GM21576 (cell line): ENCODE results near the gene AKAP10.
"Not testable (repeated sequence)": the region's sequence is repeated elsewhere in the genome, so short reads cannot be mapped to it uniquely, and the experiment has no call there.

ENCODE experiments used
- ATAC-seq: cut with Tn5 transposase; IDR thresholded peaks from one replicate; pipeline ENCODE4 v1.9.1; 2021; ENCODE audit warnings: mild to moderate bottlenecking, moderate library complexity; ENCODE audit not compliant: unreplicated experiment

Gene AKAP10

GRCh38 chr17:19979917-19980770 lies 2.5 kb upstream of the AKAP10 start:
- no peak for ATAC-seq

DNA sequence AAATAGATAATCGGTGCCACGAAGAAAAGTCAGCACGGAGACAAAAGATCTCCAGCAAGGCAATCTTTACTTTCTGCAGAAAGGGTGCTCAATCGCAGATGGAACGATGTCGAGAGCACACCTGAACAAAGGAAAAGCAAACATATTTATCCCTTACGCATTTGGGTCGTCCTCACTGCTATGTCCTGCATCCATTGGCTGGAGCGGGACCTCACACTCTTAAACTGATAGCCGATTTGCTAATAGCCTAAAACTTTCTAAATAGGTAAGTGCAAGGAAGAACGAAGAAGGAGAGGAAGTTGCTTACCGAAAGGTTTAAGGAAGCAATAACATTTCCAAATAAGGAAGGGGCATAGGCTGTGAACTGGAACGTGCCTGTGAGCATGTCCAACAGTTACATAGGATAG lies 1.2 kb upstream of the AKAP10 start:
- ATAC-seq = no peak

DNA sequence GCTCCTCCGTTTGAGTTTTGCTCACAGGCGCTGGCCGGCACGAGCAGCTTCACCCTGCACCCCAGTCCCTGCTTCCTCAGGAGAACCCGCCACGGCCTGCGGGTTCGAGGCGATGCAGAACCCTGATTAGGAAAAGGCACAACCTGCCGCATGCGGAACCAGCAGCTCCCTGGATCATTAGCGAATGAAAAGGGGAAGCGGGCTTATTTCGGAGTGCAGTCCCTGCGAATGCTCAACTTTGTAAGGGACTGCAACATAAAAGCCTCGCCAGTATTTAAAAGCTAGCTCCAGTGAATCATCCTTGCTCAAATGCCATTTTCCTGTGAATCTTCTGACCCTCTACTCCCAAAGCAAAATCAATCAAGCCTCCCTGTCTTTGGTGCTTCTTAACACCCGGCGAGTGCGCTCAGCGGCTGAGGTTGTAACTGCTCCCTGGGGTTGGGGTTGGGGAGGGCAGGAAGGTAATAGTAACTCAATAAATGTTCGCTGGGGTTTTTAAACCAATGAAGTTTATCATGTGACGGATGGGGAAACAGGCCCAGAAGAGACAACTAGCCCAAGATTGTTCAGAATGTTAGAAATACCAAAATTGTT lies 678 bp upstream of the AKAP10 start:
- ATAC-seq = no peak

GRCh38 chr17:19975601-19976000 lies 2.0 kb downstream of the AKAP10 start:
- no peak for ATAC-seq

DNA sequence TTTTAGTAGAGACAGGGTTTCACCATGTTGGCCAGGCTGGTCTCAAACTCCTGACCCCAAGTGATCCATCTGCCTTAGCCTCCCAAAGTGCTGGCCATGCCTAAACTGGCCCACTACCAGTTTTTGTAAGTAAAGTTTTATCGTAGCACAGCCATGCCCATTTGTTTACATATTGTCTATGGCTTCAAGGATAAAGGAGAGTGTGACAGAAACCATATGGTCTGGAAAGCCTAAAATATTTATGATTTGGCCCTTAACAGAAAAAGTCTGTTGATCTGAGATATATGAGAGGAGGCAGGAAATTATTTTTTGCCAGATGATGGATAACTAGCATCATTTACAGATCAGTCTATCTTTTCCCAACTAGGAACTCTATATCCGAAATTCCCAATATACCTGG lies 4.5 kb downstream of the AKAP10 start:
- ATAC-seq = no peak

DNA sequence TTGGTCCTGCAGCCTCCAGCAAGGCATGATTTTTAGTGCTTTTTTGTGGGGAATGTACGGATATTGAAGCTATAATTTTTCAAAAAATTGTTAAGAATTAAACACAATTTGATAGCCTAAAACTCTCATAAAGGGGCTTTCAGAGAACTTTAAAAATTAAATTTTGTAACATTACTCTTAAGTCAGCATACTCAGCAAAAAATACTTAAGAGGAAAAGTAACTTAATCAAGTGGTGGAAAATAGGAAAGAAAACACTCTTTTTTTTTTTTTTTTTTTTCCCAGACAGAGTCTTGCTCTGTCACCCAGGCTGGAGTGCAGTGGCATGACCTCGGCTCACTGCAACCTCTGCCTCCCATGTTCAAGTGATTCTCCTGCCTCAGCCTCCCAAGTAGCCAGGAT lies 14.7 kb downstream of the AKAP10 start:
- not testable (repeated sequence) for ATAC-seq

DNA sequence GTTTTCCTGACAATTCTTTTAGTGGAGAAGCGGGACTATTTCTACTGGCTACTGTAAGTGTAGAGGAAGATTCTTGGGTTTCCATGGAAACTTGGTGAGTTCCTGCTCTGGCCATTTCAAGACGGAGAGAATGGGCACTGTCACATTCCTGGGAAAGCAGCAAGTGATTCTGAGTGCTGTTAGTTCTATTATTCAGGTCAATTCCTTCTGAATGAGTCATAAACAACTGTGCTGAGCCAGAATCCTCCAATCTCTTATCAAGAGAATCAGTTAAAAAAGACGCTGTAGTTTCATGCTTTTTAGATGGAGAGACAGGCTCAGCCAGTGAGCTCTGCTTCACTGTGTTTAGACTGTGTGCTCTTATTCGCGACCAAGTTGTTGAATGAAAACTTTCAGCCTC lies 19.6 kb downstream of the AKAP10 start:
- no peak for ATAC-seq

DNA sequence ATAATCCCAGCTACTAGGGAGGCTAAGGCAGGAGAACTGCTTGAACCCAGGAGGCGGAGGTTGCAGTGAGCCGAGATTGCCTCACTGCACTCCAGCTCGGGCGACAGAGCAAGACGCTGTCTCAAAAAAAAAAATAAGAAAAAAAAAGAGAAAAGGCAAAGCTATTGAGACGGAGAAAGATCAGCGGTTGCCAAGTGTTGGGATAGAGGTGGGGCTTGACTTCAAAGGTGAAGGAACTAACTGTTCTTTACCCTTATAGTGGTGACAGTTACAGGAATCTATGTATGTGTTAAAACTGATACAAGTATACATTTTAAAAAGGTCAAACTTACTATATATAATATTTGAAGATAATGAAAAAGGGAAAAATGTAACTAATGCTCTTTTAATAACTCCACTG lies 22.5 kb downstream of the AKAP10 start:
- no peak for ATAC-seq

- ATAC-seq = not testable (repeated sequence)
These were observed 26.2 kb downstream of the AKAP10 start for GRCh38 chr17:19951411-19951810.

- not testable (repeated sequence) for ATAC-seq
These were observed 26.9 kb downstream of the AKAP10 start for GRCh38 chr17:19950624-19951195.

DNA sequence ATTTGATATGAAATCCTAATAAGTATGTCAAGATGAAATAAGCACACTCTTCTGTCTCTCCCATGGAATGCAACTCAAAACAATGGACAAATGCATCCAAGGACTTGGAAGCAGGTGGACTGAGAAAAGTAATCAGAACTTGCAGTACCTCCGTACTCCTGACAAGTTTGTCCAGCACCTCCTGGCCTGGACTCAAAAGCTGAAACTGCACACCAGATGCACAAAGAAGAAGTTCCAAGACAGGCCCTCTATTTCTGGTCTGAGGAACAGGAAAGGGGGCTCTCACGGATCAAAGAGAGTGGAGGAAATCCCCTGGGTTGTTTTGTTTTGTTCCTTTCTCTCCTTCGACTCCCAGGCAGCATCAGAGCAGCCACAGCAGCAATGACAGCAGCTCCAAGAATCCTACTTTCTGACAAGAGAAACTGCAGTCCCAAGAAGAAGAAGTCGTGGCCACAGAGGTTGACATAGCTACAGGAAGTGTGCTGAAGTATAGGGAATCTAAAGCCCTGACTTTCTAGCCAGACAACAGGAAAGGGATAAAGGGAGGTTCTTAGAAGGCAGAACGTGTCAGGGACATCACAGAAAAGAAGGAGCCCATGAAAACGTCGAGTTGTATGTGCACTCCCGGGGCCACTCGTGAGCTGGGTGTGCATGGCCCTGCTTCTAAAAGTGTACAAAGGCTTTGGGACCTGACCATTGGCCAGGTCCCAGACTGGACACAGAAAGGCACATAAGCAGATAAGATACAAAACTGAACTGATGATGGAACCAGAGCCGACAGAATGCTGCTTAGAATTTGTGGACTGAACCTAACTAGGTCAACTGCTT lies 29.3 kb downstream of the AKAP10 start:
- ATAC-seq = no peak

DNA sequence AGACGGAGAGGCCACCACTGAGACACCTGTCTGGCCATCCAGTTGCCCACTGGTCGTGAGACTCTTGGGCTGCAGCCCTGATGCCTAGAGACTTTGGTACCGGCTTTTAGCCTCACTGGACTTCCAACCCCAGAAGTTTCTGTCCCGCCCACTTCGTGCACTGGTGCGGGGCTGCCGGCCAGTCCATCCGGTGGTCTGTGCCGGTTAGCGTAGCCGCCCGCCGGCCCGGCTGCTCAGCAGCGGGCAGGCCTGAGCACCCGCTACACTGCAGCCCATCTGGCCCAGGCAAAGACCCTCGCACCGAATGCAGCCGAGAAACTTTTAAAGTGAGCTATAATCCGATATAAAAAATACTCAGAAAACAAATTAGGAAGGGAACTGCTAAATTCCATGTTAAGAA lies 30.7 kb downstream of the AKAP10 start:
- ATAC-seq = no peak

- ATAC-seq = no peak
These were observed 32.5 kb downstream of the AKAP10 start for GRCh38 chr17:19945009-19945626.

GRCh38 chr17:19943599-19943998 lies 34.0 kb downstream of the AKAP10 start:
- no peak for ATAC-seq

DNA sequence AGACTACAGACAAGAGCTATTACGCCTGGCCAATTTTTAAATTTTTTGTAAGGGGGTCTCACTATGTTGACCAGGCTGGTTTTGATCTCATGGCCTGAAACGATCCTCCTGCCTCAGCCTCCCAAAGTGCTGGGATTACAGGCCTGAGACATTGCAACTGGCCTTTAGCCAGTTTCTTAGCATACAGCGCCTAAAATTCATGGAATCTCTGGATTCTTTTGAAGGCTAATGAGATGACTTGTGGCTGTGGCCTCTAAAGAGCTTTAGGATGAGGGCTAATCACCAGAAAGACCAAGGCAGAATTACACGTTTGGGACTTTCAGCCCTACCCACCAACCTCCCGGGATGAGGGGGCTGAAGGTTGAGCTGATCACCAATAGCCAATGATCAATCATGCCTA lies 34.6 kb downstream of the AKAP10 start:
- no peak for ATAC-seq

- no peak for ATAC-seq
These were observed 36.7 kb downstream of the AKAP10 start for GRCh38 chr17:19940722-19941464.

GRCh38 chr17:19939993-19940721 lies 37.5 kb downstream of the AKAP10 start:
- no peak for ATAC-seq

DNA sequence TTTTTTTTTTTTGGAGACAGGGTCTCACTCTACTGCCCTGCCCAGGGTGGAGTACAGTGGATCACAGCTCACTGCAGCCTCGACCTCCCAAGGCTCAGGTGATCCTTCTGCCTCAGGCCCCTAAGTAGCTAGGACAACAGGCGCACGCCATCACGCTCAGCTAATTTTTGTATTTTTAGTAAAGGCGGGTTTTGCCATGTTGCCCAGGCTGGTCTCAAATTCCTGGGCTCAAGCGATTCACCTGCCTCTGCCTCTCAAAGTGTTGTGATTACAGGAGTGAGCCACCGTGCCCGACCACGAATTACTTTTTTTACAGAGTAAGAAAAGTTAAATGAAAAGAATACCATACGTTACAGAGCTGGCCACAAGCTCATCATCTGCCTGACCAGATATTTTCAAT lies 38.9 kb downstream of the AKAP10 start:
- no peak for ATAC-seq

DNA sequence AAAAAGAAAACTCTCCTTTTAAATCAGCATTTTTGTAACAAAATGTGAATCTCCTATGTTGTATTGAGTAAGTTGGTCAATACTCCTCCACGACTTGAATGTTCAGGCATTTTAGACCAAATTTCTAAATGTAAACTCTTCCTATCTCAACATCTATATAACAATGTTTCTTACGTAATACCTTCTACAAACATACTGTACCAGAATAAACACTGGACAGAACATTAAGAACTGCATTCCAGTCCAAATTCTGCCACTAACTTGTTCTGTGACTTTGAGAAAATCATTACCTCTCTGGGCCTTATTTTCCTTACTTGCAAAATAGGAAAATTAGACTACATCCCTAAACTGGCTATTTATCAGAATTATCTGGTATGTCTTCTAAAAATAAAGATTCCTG lies 40.1 kb downstream of the AKAP10 start:
- no peak for ATAC-seq

- ATAC-seq = no peak
These were observed 42.5 kb downstream of the AKAP10 start for GRCh38 chr17:19935169-19935568.
